Fibroblast of the aortic adventitia (primary cell): ENCODE measurements around the gene AP4M1. TPM values are rescaled to one million over a fixed set of nuclear protein-coding genes. Genes with fewer than 3 reads are reported as not detected.
A peak's percentile ranks its signal among the peaks of the same experiment; 100 is the strongest.

Experiments used
- DNase-seq: peaks from one replicate; pipeline ENCODE4 v3.0.0-alpha.2; 2010; ENCODE audit warnings: low read depth
- H3K4me3 ChIP-seq: 2 replicates; pipeline ENCODE4 v1.5.1; 2011; ENCODE audit warnings: low read depth, mild to moderate bottlenecking, control low read depth, low read length, moderate library complexity
- total RNA-seq: library from RNA; depleted of rRNA; stranded (reverse); fragments of >200 nt; gene quantifications from 2 replicates; pipeline ENCODE4 v1.2.3, GENCODE V29; 2012; ENCODE audit warnings: low replicate concordance
- TF ChIP-seq, protein P1 (sequence below): IDR thresholded peaks from 2 replicates; pipeline ENCODE4 v1.5.1; 2011; ENCODE audit warnings: mild to moderate bottlenecking, low read length, control low read depth, inconsistent platforms; ENCODE audit not compliant: insufficient read depth

The AP4M1 gene
- total RNA-seq, 1 donor = 17.6 TPM

GRCh38 chr7:100147278-100147677 lies 45.8 kb downstream of the AP4M1 start:
- H3K4me3 ChIP-seq = no peak overlapping the region
- no peak for DNase-seq
- TF ChIP-seq, protein P1, sequence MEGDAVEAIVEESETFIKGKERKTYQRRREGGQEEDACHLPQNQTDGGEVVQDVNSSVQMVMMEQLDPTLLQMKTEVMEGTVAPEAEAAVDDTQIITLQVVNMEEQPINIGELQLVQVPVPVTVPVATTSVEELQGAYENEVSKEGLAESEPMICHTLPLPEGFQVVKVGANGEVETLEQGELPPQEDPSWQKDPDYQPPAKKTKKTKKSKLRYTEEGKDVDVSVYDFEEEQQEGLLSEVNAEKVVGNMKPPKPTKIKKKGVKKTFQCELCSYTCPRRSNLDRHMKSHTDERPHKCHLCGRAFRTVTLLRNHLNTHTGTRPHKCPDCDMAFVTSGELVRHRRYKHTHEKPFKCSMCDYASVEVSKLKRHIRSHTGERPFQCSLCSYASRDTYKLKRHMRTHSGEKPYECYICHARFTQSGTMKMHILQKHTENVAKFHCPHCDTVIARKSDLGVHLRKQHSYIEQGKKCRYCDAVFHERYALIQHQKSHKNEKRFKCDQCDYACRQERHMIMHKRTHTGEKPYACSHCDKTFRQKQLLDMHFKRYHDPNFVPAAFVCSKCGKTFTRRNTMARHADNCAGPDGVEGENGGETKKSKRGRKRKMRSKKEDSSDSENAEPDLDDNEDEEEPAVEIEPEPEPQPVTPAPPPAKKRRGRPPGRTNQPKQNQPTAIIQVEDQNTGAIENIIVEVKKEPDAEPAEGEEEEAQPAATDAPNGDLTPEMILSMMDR = no peak

DNA sequence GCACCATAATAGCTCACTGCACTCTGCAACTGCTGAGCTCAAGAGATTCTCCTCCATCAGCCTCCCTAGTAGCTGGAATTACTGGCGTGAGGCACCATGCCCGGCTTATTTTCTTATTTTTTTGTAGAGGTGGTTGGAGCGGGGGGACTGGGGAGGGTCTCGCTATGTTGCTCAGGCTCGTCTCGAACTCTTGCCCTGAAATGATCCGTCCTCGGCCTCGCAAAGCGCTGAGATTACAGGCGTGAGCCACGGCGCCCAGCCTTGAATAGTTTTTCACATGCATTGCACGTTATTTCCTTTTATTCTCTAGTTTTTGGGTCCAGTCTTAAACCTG lies 46.7 kb downstream of the AP4M1 start:
- H3K4me3 ChIP-seq = peak overlapping the region; percentile 49
- TF ChIP-seq, protein P1 = no peak

GRCh38 chr7:100148559-100149328 lies 47.3 kb downstream of the AP4M1 start, which contains the start of gene LAMTOR4:
LAMTOR4 (plus strand) TSS chr7:100148918; CDS start chr7:100148973, 55 bp downstream.
- TF ChIP-seq, protein P1 = no peak
- peak within 1 kb of the TSS; percentile 100 for H3K4me3 ChIP-seq
- DNase-seq = peak; percentile 99

More for the DNA sequence above, 46.7 kb downstream of the AP4M1 start:
- no peak for DNase-seq

- TF ChIP-seq, protein P1 = no peak
Measured at GRCh38 chr7:100152404-100152803, 51.0 kb downstream of the AP4M1 start.

GRCh38 chr7:100152937-100153666 lies 51.7 kb downstream of the AP4M1 start:
- TF ChIP-seq, protein P1 = no peak
- H3K4me3 ChIP-seq = no peak overlapping the region
- no peak for DNase-seq

More at GRCh38 chr7:100152404-100152803, 51.0 kb downstream of the AP4M1 start:
- DNase-seq = no peak
- H3K4me3 ChIP-seq = no peak overlapping the region

- H3K4me3 ChIP-seq = no peak overlapping the region
- DNase-seq = no peak
- TF ChIP-seq, protein P1 = no peak
Measured at GRCh38 chr7:100153708-100154535, 52.5 kb downstream of the AP4M1 start.
